NCI-H526 treated with DMSO at 0.1 percent for 48 hours (cell line): ENCODE measurements around the gene MYO15A.

Experiments used
- DNase-seq: peaks from one replicate; lab custom pipeline; 2025; lab: John Stamatoyannopoulos, UW

Gene MYO15A

GRCh38 chr17:18101828-18102227, 6.7 kb upstream of the MYO15A start:
- DNase-seq: no peak

GRCh38 chr17:18102640-18103039, 5.9 kb upstream of the MYO15A start:
- DNase-seq: no peak

GRCh38 chr17:18105027-18105426, 3.5 kb upstream of the MYO15A start:
- DNase-seq: no peak

- no peak for DNase-seq
Observed at GRCh38 chr17:18105595-18105994, 3.0 kb upstream of the MYO15A start.

GRCh38 chr17:18106211-18106610, 2.3 kb upstream of the MYO15A start:
- no peak for DNase-seq

GRCh38 chr17:18107061-18107790, 1.3 kb upstream of the MYO15A start:
- DNase-seq: no peak

- no peak for DNase-seq
Observed at GRCh38 chr17:18107971-18108370, 585 bp upstream of the MYO15A start.

- no peak for DNase-seq
Observed at GRCh38 chr17:18109935-18110485, 1.5 kb downstream of the MYO15A start.

- DNase-seq: no peak
Observed at GRCh38 chr17:18110636-18111145, 2.1 kb downstream of the MYO15A start.

GRCh38 chr17:18111330-18111971, 2.9 kb downstream of the MYO15A start:
- no peak for DNase-seq

GRCh38 chr17:18115517-18115916, 7.0 kb downstream of the MYO15A start:
- no peak for DNase-seq

GRCh38 chr17:18116078-18116477, 7.5 kb downstream of the MYO15A start:
- no peak for DNase-seq

GRCh38 chr17:18117533-18117932, 9.0 kb downstream of the MYO15A start:
- no peak for DNase-seq

GRCh38 chr17:18117982-18118975, 9.7 kb downstream of the MYO15A start:
- no peak for DNase-seq

GRCh38 chr17:18119166-18119745, 10.7 kb downstream of the MYO15A start:
- no peak for DNase-seq

- DNase-seq: no peak
Observed at GRCh38 chr17:18119938-18120337, 11.4 kb downstream of the MYO15A start.

- no peak for DNase-seq
Observed at GRCh38 chr17:18120461-18121017, 12.0 kb downstream of the MYO15A start.

GRCh38 chr17:18121144-18121910, 12.8 kb downstream of the MYO15A start:
- no peak for DNase-seq

GRCh38 chr17:18122990-18123753, 14.6 kb downstream of the MYO15A start:
- DNase-seq: no peak
